HEK293 (cell line): ENCODE measurements around the gene INO80C.

Experiments used
- CTCF ChIA-PET: fragments of 350-600 bp; formaldehyde crosslinking; extraction: SDS; loops from one replicate; lab custom pipeline; 2021; ENCODE audit warnings: antibody characterized with exemption; lab: Yijun Ruan, JAX
- POLR2A ChIA-PET: fragments of 300-600 bp; formaldehyde crosslinking; extraction: SDS; loops from one replicate; lab custom pipeline; 2020; ENCODE audit warnings: antibody characterized with exemption, inconsistent platforms; lab: Yijun Ruan, JAX
- H3K27ac ChIP-seq: fragments of 200-500 bp; sonication (Bioruptor generic); 2 replicates; pipeline ENCODE4 v1.5.1; 2014; ENCODE audit warnings: low read depth, low read length, control low read depth, inconsistent platforms; ENCODE audit errors: extremely low read depth
- H3K36me3 ChIP-seq, 2 experiments: fragments of 200-500 bp in 1 of 2; sonication (Bioruptor generic) in 1 of 2; 1 replicate in 1 of 2; 2 replicates in 1 of 2; pipeline ENCODE4 v1.5.1; 2014 to 2017; ENCODE audit warnings: inconsistent platforms in 2 of 2, low read length in 2 of 2; ENCODE audit not compliant: control insufficient read depth in 2 of 2, insufficient read depth in 1 of 2
- H3K4me1 ChIP-seq: fragments of 200-500 bp; sonication (Bioruptor generic); 2 replicates; pipeline ENCODE4 v1.5.1; 2014; ENCODE audit warnings: mild to moderate bottlenecking, low read length, inconsistent platforms; ENCODE audit not compliant: control insufficient read depth, insufficient read depth
- H3K4me3 ChIP-seq: 2 replicates; pipeline ENCODE4 v1.5.1; 2011; ENCODE audit warnings: low read depth, mild to moderate bottlenecking, control low read depth, low read length, moderate library complexity
- H3K9me3 ChIP-seq: fragments of 200-500 bp; sonication (Bioruptor generic); 2 replicates; pipeline ENCODE4 v1.5.1; 2014; ENCODE audit warnings: low read depth, low read length, inconsistent platforms; ENCODE audit not compliant: control insufficient read depth, insufficient read depth
- ZBTB48 ChIP-seq: fragments of 450-650 bp; formaldehyde crosslinking; IDR thresholded peaks from 2 replicates; pipeline ENCODE4 v1.5.1; 2016; ENCODE audit warnings: missing biosample characterization, missing genetic modification characterization
- ZFP69B ChIP-seq: fragments of 450-650 bp; formaldehyde crosslinking; IDR thresholded peaks from 2 replicates; pipeline ENCODE4 v1.5.1; 2016; ENCODE audit warnings: missing biosample characterization, missing genetic modification characterization
- ZIC2 ChIP-seq: fragments of 450-650 bp; formaldehyde crosslinking; IDR thresholded peaks from 2 replicates; pipeline ENCODE4 v1.5.1; 2016; ENCODE audit warnings: missing biosample characterization, missing genetic modification characterization
- ZNF132 ChIP-seq: fragments of 450-650 bp; formaldehyde crosslinking; IDR thresholded peaks from 2 replicates; pipeline ENCODE4 v1.5.1; 2017; ENCODE audit warnings: missing biosample characterization, missing genetic modification characterization, borderline replicate concordance
- ZNF155 ChIP-seq: fragments of 450-650 bp; formaldehyde crosslinking; IDR thresholded peaks from 2 replicates; pipeline ENCODE4 v1.5.1; 2016; ENCODE audit warnings: missing biosample characterization, missing genetic modification characterization
- ZNF24 ChIP-seq: fragments of 450-650 bp; formaldehyde crosslinking; IDR thresholded peaks from 2 replicates; pipeline ENCODE4 v1.5.1; 2016; ENCODE audit warnings: missing biosample characterization, missing genetic modification characterization
- ZNF510 ChIP-seq: fragments of 450-650 bp; formaldehyde crosslinking; IDR thresholded peaks from 2 replicates; pipeline ENCODE4 v1.5.1; 2018; ENCODE audit warnings: mild to moderate bottlenecking, missing genetic modification characterization, missing biosample characterization; ENCODE audit not compliant: insufficient replicate concordance
- ZNF623 ChIP-seq: fragments of 450-650 bp; formaldehyde crosslinking; IDR thresholded peaks from 2 replicates; pipeline ENCODE4 v1.5.1; 2016; ENCODE audit warnings: missing biosample characterization, missing genetic modification characterization
- ZNF654 ChIP-seq: fragments of 450-650 bp; formaldehyde crosslinking; IDR thresholded peaks from 2 replicates; pipeline ENCODE4 v1.5.1; 2016; ENCODE audit warnings: low read depth, missing biosample characterization, missing genetic modification characterization
- ZNF837 ChIP-seq: fragments of 450-650 bp; formaldehyde crosslinking; IDR thresholded peaks from 2 replicates; pipeline ENCODE4 v1.5.1; 2016; ENCODE audit warnings: missing biosample characterization, missing genetic modification characterization
- TF ChIP-seq, protein P1 (sequence below): fragments of 450-650 bp; formaldehyde crosslinking; conservative IDR thresholded peaks from 2 replicates; pipeline ENCODE4 v1.5.1; 2016; ENCODE audit warnings: low read depth, missing biosample characterization, missing genetic modification characterization
- TF ChIP-seq, protein P2 (sequence below): IDR thresholded peaks from 2 replicates; pipeline ENCODE4 v1.6.1; 2011; ENCODE audit warnings: mild to moderate bottlenecking, low read depth, low read length, borderline replicate concordance
- TF ChIP-seq, protein P3 (sequence below): fragments of 450-650 bp; formaldehyde crosslinking; IDR thresholded peaks from 2 replicates; pipeline ENCODE4 v1.5.1; 2016; ENCODE audit warnings: missing biosample characterization, missing genetic modification characterization
- TF ChIP-seq, protein P4 (sequence below): fragments of 450-650 bp; formaldehyde crosslinking; IDR thresholded peaks from 2 replicates; pipeline ENCODE4 v1.5.1; 2016; ENCODE audit warnings: missing biosample characterization, missing genetic modification characterization
- TF ChIP-seq, protein P5 (sequence below): fragments of 450-650 bp; formaldehyde crosslinking; optimal IDR thresholded peaks from 2 replicates; pipeline ENCODE3; 2016; ENCODE audit warnings: missing biosample characterization, mild to moderate bottlenecking, missing genetic modification characterization
- TF ChIP-seq, protein P6 (sequence below): fragments of 450-650 bp; formaldehyde crosslinking; IDR thresholded peaks from 2 replicates; pipeline ENCODE4 v1.5.1; 2016; ENCODE audit warnings: missing biosample characterization, missing genetic modification characterization, borderline replicate concordance

Gene INO80C

DNA sequence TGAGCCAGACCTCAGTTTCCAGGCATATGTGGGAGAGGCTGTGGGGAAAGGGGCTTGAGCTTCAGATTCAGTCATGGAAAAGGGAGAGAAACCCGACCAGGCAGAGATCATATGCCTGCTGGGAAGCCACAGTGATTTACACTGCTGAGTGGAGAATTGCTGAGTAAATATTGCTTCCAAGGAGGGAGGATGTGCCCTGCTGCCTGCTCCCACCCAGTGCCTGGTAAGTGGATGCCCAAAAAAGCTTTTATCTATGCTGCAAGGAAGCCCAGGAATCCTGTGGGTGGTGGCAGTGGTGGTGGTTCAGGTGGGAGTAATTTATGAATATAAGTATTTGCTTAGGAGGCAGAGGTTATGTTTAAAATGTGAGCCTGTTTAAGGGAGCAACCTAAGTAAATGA lies 39.5 kb downstream of the INO80C start (continued):
- TF ChIP-seq, protein P1, sequence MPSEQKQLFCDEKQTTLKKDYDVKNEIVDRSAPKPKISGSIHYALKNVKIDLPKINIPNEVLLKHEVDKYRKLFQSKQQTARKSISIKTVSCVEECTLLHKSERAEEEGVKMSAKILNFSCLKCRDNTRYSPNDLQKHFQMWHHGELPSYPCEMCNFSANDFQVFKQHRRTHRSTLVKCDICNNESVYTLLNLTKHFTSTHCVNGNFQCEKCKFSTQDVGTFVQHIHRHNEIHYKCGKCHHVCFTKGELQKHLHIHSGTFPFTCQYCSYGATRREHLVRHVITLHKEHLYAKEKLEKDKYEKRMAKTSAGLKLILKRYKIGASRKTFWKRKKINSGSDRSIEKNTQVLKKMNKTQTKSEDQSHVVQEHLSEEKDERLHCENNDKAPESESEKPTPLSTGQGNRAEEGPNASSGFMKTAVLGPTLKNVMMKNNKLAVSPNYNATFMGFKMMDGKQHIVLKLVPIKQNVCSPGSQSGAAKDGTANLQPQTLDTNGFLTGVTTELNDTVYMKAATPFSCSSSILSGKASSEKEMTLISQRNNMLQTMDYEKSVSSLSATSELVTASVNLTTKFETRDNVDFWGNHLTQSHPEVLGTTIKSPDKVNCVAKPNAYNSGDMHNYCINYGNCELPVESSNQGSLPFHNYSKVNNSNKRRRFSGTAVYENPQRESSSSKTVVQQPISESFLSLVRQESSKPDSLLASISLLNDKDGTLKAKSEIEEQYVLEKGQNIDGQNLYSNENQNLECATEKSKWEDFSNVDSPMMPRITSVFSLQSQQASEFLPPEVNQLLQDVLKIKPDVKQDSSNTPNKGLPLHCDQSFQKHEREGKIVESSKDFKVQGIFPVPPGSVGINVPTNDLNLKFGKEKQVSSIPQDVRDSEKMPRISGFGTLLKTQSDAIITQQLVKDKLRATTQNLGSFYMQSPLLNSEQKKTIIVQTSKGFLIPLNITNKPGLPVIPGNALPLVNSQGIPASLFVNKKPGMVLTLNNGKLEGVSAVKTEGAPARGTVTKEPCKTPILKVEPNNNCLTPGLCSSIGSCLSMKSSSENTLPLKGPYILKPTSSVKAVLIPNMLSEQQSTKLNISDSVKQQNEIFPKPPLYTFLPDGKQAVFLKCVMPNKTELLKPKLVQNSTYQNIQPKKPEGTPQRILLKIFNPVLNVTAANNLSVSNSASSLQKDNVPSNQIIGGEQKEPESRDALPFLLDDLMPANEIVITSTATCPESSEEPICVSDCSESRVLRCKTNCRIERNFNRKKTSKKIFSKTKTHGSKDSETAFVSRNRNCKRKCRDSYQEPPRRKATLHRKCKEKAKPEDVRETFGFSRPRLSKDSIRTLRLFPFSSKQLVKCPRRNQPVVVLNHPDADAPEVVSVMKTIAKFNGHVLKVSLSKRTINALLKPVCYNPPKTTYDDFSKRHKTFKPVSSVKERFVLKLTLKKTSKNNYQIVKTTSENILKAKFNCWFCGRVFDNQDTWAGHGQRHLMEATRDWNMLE (tag by site-specific recombination) = no peak
- TF ChIP-seq ZIC2 (peak; percentile 82), ZNF510 (tag by site-specific recombination) (no peak), ZNF132 (tag by site-specific recombination) (no peak)

DNA sequence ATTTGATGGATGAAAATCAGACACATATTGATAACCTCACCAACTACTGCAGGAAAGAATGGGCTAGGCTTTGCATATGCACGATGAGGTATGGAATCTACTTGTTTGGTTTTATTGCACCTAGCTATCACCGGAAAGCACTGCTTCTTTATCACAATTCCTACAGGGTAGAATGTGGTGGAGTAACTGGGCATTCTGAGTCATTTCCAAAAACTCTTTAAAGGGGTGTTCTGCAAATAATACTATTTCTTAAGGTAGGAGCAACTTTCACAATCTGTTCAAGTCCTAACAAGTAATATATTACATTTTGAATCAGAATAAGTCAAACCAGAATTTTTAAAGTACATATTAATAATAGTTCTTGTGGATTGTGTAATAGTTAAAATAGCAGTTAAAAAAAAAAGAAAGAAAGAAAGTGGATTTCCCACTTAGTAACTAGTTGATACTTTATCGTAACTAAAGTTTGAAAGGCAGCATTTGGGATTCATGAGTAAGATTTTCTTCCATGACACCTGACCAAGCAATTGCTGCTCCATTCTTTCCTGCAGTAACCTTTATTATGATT lies 40.5 kb downstream of the INO80C start:
- no peaks in the 10 kb centered on the region for H3K36me3 ChIP-seq
- ChIA-PET CTCF (no interaction called here), POLR2A (no interaction called here)
- H3K4me3 ChIP-seq = no peak overlapping the region
- no peak for TF ChIP-seq ZNF654 (tag by site-specific recombination)
- TF ChIP-seq, protein P2, sequence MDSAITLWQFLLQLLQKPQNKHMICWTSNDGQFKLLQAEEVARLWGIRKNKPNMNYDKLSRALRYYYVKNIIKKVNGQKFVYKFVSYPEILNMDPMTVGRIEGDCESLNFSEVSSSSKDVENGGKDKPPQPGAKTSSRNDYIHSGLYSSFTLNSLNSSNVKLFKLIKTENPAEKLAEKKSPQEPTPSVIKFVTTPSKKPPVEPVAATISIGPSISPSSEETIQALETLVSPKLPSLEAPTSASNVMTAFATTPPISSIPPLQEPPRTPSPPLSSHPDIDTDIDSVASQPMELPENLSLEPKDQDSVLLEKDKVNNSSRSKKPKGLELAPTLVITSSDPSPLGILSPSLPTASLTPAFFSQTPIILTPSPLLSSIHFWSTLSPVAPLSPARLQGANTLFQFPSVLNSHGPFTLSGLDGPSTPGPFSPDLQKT = no peak
- TF ChIP-seq ZFP69B = no peak
- TF ChIP-seq ZBTB48 = no peak
- H3K4me1 ChIP-seq = no peaks in the 10 kb centered on the region
- no peak overlapping the region for H3K27ac ChIP-seq
- H3K9me3 ChIP-seq = no peaks in the 10 kb centered on the region

DNA sequence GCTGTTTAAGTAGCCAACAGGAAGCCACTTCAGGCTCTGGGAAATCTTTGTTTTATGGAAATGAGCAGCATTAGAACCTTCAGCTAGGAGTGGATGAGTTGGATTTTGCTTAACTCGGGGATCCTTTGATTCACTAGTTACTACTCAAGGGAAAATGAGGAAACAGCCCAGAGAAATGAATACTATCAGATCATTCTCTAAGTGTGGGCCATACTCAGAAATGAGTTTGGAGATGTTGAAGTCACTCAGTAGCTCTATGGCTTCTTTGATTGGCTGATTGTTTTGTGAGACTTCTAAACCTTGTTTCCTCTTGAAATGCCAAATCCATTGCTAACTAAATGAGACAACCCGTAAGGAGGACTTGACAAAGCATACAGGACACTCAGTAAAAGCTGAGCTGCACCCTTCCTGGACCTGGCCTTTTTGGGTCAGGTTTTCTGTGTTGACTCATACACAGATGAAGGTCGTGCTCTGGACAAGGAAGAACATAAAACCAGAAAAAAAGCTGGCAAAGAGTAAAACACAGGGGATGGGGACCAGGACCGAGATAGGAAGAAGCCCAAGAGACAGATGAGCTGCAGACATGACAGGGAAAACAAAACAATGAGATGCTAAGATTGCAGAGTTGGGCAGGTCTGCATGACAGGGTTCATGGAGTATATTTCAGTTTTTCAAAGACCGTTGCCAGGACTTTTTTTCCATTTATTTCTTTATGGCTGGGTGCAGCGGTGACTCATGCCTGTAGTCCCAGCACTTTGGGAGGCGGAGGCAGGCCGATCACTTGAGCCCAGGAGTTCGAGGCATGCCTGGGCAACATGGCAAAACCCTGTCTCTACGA lies 41.6 kb downstream of the INO80C start:
- CTCF ChIA-PET = interaction anchor here (0.6 to 0.7 kb wide), 2 partner anchors 9 to 49 kb away, joined by 3 to 5 read pairs; no protein-coding TSS in a partner anchor
- no peaks in the 10 kb centered on the region for H3K9me3 ChIP-seq
- H3K36me3 ChIP-seq = no peaks in the 10 kb centered on the region
- no peak overlapping the region for H3K27ac ChIP-seq
- H3K4me3 ChIP-seq = no peak overlapping the region
- H3K4me1 ChIP-seq = no peaks in the 10 kb centered on the region
- POLR2A ChIA-PET = no interaction called here
- TF ChIP-seq ZNF155 (tag by site-specific recombination) (no peak), ZNF132 (tag by site-specific recombination) (no peak), ZNF623 (no peak), ZNF24 (no peak), ZNF837 (tag by site-specific recombination) (no peak)
- TF ChIP-seq, protein P3, sequence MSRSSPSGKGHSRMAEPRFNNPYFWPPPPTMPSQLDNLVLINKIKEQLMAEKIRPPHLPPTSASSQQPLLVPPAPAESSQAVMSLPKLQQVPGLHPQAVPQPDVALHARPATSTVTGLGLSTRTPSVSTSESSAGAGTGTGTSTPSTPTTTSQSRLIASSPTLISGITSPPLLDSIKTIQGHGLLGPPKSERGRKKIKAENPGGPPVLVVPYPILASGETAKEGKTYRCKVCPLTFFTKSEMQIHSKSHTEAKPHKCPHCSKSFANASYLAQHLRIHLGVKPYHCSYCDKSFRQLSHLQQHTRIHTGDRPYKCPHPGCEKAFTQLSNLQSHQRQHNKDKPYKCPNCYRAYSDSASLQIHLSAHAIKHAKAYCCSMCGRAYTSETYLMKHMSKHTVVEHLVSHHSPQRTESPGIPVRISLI (tag by site-specific recombination) = no peak
- TF ChIP-seq, protein P4, sequence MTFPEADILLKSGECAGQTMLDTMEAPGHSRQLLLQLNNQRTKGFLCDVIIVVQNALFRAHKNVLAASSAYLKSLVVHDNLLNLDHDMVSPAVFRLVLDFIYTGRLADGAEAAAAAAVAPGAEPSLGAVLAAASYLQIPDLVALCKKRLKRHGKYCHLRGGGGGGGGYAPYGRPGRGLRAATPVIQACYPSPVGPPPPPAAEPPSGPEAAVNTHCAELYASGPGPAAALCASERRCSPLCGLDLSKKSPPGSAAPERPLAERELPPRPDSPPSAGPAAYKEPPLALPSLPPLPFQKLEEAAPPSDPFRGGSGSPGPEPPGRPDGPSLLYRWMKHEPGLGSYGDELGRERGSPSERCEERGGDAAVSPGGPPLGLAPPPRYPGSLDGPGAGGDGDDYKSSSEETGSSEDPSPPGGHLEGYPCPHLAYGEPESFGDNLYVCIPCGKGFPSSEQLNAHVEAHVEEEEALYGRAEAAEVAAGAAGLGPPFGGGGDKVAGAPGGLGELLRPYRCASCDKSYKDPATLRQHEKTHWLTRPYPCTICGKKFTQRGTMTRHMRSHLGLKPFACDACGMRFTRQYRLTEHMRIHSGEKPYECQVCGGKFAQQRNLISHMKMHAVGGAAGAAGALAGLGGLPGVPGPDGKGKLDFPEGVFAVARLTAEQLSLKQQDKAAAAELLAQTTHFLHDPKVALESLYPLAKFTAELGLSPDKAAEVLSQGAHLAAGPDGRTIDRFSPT (tag by site-specific recombination) = no peak
- TF ChIP-seq, protein P5, sequence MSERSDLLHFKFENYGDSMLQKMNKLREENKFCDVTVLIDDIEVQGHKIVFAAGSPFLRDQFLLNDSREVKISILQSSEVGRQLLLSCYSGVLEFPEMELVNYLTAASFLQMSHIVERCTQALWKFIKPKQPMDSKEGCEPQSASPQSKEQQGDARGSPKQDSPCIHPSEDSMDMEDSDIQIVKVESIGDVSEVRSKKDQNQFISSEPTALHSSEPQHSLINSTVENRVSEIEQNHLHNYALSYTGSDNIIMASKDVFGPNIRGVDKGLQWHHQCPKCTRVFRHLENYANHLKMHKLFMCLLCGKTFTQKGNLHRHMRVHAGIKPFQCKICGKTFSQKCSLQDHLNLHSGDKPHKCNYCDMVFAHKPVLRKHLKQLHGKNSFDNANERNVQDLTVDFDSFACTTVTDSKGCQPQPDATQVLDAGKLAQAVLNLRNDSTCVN (tag by site-specific recombination) = no peak
- TF ChIP-seq, protein P6, sequence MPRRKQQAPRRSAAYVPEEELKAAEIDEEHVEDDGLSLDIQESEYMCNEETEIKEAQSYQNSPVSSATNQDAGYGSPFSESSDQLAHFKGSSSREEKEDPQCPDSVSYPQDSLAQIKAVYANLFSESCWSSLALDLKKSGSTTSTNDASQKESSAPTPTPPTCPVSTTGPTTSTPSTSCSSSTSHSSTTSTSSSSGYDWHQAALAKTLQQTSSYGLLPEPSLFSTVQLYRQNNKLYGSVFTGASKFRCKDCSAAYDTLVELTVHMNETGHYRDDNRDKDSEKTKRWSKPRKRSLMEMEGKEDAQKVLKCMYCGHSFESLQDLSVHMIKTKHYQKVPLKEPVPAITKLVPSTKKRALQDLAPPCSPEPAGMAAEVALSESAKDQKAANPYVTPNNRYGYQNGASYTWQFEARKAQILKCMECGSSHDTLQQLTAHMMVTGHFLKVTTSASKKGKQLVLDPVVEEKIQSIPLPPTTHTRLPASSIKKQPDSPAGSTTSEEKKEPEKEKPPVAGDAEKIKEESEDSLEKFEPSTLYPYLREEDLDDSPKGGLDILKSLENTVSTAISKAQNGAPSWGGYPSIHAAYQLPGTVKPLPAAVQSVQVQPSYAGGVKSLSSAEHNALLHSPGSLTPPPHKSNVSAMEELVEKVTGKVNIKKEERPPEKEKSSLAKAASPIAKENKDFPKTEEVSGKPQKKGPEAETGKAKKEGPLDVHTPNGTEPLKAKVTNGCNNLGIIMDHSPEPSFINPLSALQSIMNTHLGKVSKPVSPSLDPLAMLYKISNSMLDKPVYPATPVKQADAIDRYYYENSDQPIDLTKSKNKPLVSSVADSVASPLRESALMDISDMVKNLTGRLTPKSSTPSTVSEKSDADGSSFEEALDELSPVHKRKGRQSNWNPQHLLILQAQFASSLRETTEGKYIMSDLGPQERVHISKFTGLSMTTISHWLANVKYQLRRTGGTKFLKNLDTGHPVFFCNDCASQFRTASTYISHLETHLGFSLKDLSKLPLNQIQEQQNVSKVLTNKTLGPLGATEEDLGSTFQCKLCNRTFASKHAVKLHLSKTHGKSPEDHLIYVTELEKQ (tag by site-specific recombination) = no peak
